Measurements from ENCODE around the gene CDK9.

Gene CDK9

GRCh38 chr9:127770583-127770904, 15.3 kb upstream of the CDK9 start:
- no peak for TF ChIP-seq SUZ12 (IDR thresholded peaks at IDR 0.05; ENCODE audit: extremely low read depth, insufficient read depth, insufficient read length)
- TF ChIP-seq YY1 (IDR thresholded peaks at IDR 0.05; ENCODE audit: insufficient read depth, insufficient read length) = no peak
- TF ChIP-seq ZNF274 (IDR thresholded peaks at IDR 0.05; ENCODE audit: low read depth, low read length) = no peak
- Histone ChIP-seq H3K9ac (ENCODE audit: insufficient read length, low read depth) (peak overlapping the region; percentile 68), H3K4me1 (ENCODE audit: insufficient read depth, insufficient read length) (peaks cover 33% of the 10 kb centered on the region), H3K9me3 (ENCODE audit: insufficient read depth, low read length) (no peaks in the 10 kb centered on the region), H3K36me3 (ENCODE audit: insufficient read depth, insufficient read length, low read length) (peaks cover 3% of the 10 kb centered on the region), H3K4me3 (ENCODE audit: insufficient read length, low read depth) (peak overlapping the region; percentile 56), H3K27me3 (ENCODE audit: insufficient read depth, insufficient read length) (no peaks in the 10 kb centered on the region)
- no peak for DNase-seq (ENCODE audit: low read depth, low spot score)

GRCh38 chr9:127770905-127771569, 14.8 kb upstream of the CDK9 start:
- peak overlapping the region; percentile 68 for H3K9ac ChIP-seq (ENCODE audit: insufficient read length, low read depth)
- no peak for TF ChIP-seq YY1 (IDR thresholded peaks at IDR 0.05; ENCODE audit: insufficient read depth, insufficient read length)
- TF ChIP-seq ZNF274 (IDR thresholded peaks at IDR 0.05; ENCODE audit: low read depth, low read length) = no peak
- no peak for TF ChIP-seq SUZ12 (IDR thresholded peaks at IDR 0.05; ENCODE audit: extremely low read depth, insufficient read depth, insufficient read length)
- H3K36me3 ChIP-seq (ENCODE audit: insufficient read depth, insufficient read length, low read length) = peaks cover 3% of the 10 kb centered on the region
- no peaks in the 10 kb centered on the region for H3K27me3 ChIP-seq (ENCODE audit: insufficient read depth, insufficient read length)
- peaks cover 33% of the 10 kb centered on the region for H3K4me1 ChIP-seq (ENCODE audit: insufficient read depth, insufficient read length)
- peak overlapping the region; percentile 56 for H3K4me3 ChIP-seq (ENCODE audit: insufficient read length, low read depth)
- H3K9me3 ChIP-seq (ENCODE audit: insufficient read depth, low read length) = no peaks in the 10 kb centered on the region
- peak; percentile 98 for DNase-seq (ENCODE audit: low read depth, low spot score)

DNA sequence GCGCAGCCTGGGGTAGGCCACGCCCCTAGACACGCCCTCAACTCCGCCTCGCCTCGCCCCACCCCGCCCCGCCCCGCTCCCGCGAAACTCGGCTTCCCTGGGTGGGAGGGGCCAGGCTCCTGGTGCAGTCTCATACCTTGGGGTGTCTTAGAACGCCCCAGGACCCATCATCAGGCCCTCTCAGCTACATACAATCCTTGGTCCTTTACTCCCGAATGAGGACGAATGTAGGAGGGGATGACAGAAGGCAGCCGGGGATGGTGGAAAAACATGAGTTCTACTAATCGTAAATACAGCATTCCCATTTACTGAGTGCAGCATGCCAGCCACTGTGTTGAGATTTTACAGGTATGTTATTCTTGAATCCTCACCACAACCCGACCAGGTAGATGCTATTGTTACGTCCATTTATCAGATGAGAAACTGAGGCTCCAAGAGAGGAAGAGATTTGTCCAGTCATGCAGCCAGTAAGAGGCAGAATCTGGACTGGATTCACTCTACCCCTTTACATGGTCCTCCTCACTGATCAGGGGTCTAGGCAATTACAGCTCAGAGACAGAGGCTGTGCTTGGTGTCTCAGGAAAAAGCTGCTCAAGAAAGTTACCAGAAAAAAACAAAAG, 14.2 kb upstream of the CDK9 start:
- H3K27me3 ChIP-seq (ENCODE audit: insufficient read depth, insufficient read length) = no peaks in the 10 kb centered on the region
- DNase-seq (ENCODE audit: low read depth, low spot score) = no peak
- H3K4me1 ChIP-seq (ENCODE audit: insufficient read depth, insufficient read length) = peaks cover 36% of the 10 kb centered on the region
- peak overlapping the region; percentile 18 for H3K4me3 ChIP-seq (ENCODE audit: insufficient read length, low read depth)
- no peaks in the 10 kb centered on the region for H3K9me3 ChIP-seq (ENCODE audit: insufficient read depth, low read length)
- no peak for TF ChIP-seq YY1 (IDR thresholded peaks at IDR 0.05; ENCODE audit: insufficient read depth, insufficient read length)
- TF ChIP-seq SUZ12 (IDR thresholded peaks at IDR 0.05; ENCODE audit: extremely low read depth, insufficient read depth, insufficient read length) = no peak
- TF ChIP-seq ZNF274 (IDR thresholded peaks at IDR 0.05; ENCODE audit: low read depth, low read length) = no peak
- H3K9ac ChIP-seq (ENCODE audit: insufficient read length, low read depth) = peak overlapping the region; percentile 39
- peaks cover 3% of the 10 kb centered on the region for H3K36me3 ChIP-seq (ENCODE audit: insufficient read depth, insufficient read length, low read length)

DNA sequence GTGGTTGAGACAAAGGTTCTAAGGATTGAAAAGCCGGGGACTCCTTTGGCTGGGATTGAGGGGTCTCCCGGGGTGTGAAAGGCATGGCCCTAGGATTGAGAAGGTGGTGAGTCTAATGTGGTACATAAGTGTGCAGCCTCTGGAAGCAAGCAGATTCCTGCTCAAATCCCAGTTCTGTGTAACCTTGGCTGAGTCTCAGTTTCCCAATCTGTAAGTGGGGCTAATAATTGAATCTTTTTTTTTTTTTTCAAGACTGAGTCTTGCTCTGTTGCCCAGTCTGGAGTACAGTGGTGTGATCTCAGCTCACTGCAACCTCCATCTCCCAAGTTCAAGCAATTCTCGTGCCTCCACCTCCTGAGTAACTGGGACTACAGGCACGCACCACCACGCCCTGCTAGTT, 13.2 kb upstream of the CDK9 start:
- no peak overlapping the region for H3K9ac ChIP-seq (ENCODE audit: insufficient read length, low read depth)
- no peak for TF ChIP-seq YY1 (IDR thresholded peaks at IDR 0.05; ENCODE audit: insufficient read depth, insufficient read length)
- TF ChIP-seq ZNF274 (IDR thresholded peaks at IDR 0.05; ENCODE audit: low read depth, low read length) = no peak
- TF ChIP-seq SUZ12 (IDR thresholded peaks at IDR 0.05; ENCODE audit: extremely low read depth, insufficient read depth, insufficient read length) = no peak
- H3K27me3 ChIP-seq (ENCODE audit: insufficient read depth, insufficient read length) = no peaks in the 10 kb centered on the region
- H3K4me1 ChIP-seq (ENCODE audit: insufficient read depth, insufficient read length) = peaks cover 33% of the 10 kb centered on the region
- no peak overlapping the region for H3K4me3 ChIP-seq (ENCODE audit: insufficient read length, low read depth)
- DNase-seq (ENCODE audit: low read depth, low spot score) = no peak
- no peaks in the 10 kb centered on the region for H3K9me3 ChIP-seq (ENCODE audit: insufficient read depth, low read length)
- H3K36me3 ChIP-seq (ENCODE audit: insufficient read depth, insufficient read length, low read length) = no peaks in the 10 kb centered on the region

DNA sequence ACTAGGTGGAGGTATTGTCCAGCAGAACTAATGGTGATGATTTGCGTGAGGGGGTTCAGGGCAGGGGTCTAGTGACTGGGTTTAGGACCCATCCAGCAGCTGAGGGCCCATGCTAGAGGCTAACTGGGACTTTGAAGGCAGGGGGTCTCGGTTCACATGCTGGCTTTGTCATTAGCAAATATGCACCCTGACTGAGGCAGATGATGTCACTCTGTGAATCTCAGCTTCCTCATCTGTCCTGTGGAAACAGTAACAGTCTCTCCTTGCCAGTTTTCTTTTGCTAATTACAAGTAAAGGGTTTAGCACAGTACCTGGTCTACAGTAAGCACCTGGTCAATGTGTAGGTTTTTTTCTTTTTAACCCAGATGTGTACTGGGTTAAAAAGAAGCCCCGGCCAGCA, 12.6 kb upstream of the CDK9 start:
- H3K9ac ChIP-seq (ENCODE audit: insufficient read length, low read depth) = peak overlapping the region; percentile 51
- no peaks in the 10 kb centered on the region for H3K9me3 ChIP-seq (ENCODE audit: insufficient read depth, low read length)
- DNase-seq (ENCODE audit: low read depth, low spot score) = no peak
- TF ChIP-seq ZNF274 (IDR thresholded peaks at IDR 0.05; ENCODE audit: low read depth, low read length) (no peak), YY1 (IDR thresholded peaks at IDR 0.05; ENCODE audit: insufficient read depth, insufficient read length) (no peak), SUZ12 (IDR thresholded peaks at IDR 0.05; ENCODE audit: extremely low read depth, insufficient read depth, insufficient read length) (no peak)
- H3K36me3 ChIP-seq (ENCODE audit: insufficient read depth, insufficient read length, low read length) = no peaks in the 10 kb centered on the region
- H3K4me1 ChIP-seq (ENCODE audit: insufficient read depth, insufficient read length) = peaks cover 29% of the 10 kb centered on the region
- H3K4me3 ChIP-seq (ENCODE audit: insufficient read length, low read depth) = no peak overlapping the region
- H3K27me3 ChIP-seq (ENCODE audit: insufficient read depth, insufficient read length) = no peaks in the 10 kb centered on the region

GRCh38 chr9:127773981-127774380, 11.9 kb upstream of the CDK9 start:
- Histone ChIP-seq H3K4me1 (ENCODE audit: insufficient read depth, insufficient read length) (peaks cover 34% of the 10 kb centered on the region), H3K27me3 (ENCODE audit: insufficient read depth, insufficient read length) (no peaks in the 10 kb centered on the region), H3K9ac (ENCODE audit: insufficient read length, low read depth) (peak overlapping the region; percentile 51), H3K9me3 (ENCODE audit: insufficient read depth, low read length) (no peaks in the 10 kb centered on the region), H3K36me3 (ENCODE audit: insufficient read depth, insufficient read length, low read length) (no peaks in the 10 kb centered on the region), H3K4me3 (ENCODE audit: insufficient read length, low read depth) (no peak overlapping the region)
- TF ChIP-seq YY1 (IDR thresholded peaks at IDR 0.05; ENCODE audit: insufficient read depth, insufficient read length) (no peak), ZNF274 (IDR thresholded peaks at IDR 0.05; ENCODE audit: low read depth, low read length) (no peak), SUZ12 (IDR thresholded peaks at IDR 0.05; ENCODE audit: extremely low read depth, insufficient read depth, insufficient read length) (no peak)
- DNase-seq (ENCODE audit: low read depth, low spot score) = no peak

DNA sequence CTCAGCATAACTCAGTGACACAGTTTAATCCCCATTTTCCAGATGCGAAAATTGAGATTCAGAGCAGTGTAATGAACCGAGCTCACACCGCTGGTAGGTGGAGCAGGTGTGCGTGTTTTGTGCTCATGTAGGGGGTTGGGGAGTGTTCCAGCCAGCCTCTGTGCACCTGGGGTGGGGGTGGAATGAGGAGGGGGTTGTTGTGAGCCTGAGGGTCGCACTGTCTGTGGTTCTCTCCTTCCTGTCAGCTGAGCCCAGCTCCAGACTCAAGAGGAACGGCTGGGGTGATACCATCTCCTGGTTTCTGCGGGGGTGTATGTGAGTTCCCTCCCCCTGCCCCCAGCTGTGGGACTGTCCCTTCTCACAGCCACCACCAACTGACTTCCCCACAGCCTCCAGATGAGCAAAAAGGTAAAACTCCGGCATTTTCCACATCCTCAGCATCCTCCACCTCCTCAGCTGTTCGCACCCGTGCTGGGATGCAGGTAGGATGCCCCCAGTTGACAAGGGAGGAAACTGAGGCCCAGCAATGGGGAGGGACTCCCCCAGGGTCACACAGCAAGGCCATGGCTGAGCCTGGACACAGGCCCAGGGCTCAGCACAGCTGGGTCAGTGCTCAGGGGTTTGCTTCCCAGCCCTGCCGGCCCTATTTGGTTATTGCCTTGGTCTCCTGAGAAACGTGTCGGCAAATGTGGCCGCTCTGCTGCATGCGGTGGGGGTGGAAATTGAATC, 9.5 kb upstream of the CDK9 start:
- no peaks in the 10 kb centered on the region for H3K27me3 ChIP-seq (ENCODE audit: insufficient read depth, insufficient read length)
- peaks cover 36% of the 10 kb centered on the region for H3K4me1 ChIP-seq (ENCODE audit: insufficient read depth, insufficient read length)
- H3K9me3 ChIP-seq (ENCODE audit: insufficient read depth, low read length) = no peaks in the 10 kb centered on the region
- DNase-seq (ENCODE audit: low read depth, low spot score) = peak; percentile 56
- H3K4me3 ChIP-seq (ENCODE audit: insufficient read length, low read depth) = no peak overlapping the region
- TF ChIP-seq ZNF274 (IDR thresholded peaks at IDR 0.05; ENCODE audit: low read depth, low read length) (no peak), SUZ12 (IDR thresholded peaks at IDR 0.05; ENCODE audit: extremely low read depth, insufficient read depth, insufficient read length) (no peak), YY1 (IDR thresholded peaks at IDR 0.05; ENCODE audit: insufficient read depth, insufficient read length) (no peak)
- H3K36me3 ChIP-seq (ENCODE audit: insufficient read depth, insufficient read length, low read length) = no peaks in the 10 kb centered on the region
- H3K9ac ChIP-seq (ENCODE audit: insufficient read length, low read depth) = peak overlapping the region; percentile 4
